H1 (cell line): ENCODE data around the gene SIM2. TPM values are rescaled to one million over a fixed set of nuclear protein-coding genes. Genes with fewer than 3 reads are reported as not detected.

Source experiments
- CBX8 ChIP-seq: fragments of 300-800, 300-1000 bp; sonication (generic); IDR thresholded peaks from 2 replicates; pipeline ENCODE4 v1.7.1; 2016; ENCODE audit warnings: low read depth, low read length, borderline replicate concordance
- CTBP2 ChIP-seq: IDR thresholded peaks from 2 replicates; pipeline ENCODE4 v1.7.0; 2011; ENCODE audit warnings: borderline replicate concordance, mild to moderate bottlenecking, moderate library complexity, mixed read lengths, low read length; ENCODE audit not compliant: insufficient read depth, insufficient read length
- EGR1 ChIP-seq: IDR thresholded peaks from 2 replicates; pipeline ENCODE4 v1.6.1; 2011; ENCODE audit warnings: low read depth, low read length, borderline replicate concordance
- HDAC2 ChIP-seq, 2 experiments: fragments of 300-600 bp in 1 of 2; sonication (generic) in 1 of 2; IDR thresholded peaks; 2 replicates each; pipeline ENCODE4 v1.6.1; 2011 to 2012; ENCODE audit warnings: low read depth in 2 of 2, low read length in 2 of 2, mild to moderate bottlenecking in 2 of 2, moderate library complexity in 2 of 2, borderline replicate concordance in 1 of 2, inconsistent platforms in 1 of 2
- HDAC6 ChIP-seq: IDR thresholded peaks from one replicate; pipeline ENCODE4 v1.7.1; 2012; ENCODE audit warnings: low read depth, mild to moderate bottlenecking, inconsistent platforms, low read length, moderate library complexity
- KDM4A ChIP-seq: IDR thresholded peaks from one replicate; pipeline ENCODE4 v1.7.1; 2012; ENCODE audit warnings: low read depth, mild to moderate bottlenecking, moderate library complexity, low read length, inconsistent platforms; ENCODE audit not compliant: severe bottlenecking
- MAFK ChIP-seq: IDR thresholded peaks from 2 replicates; pipeline ENCODE4 v1.6.1; 2012; ENCODE audit warnings: low read depth, mild to moderate bottlenecking, improper control_type of control experiment, low read length
- polyA plus RNA-seq, 7 experiments: library from polyadenylated mRNA; depleted of rRNA in 3 of 7; stranded (reverse) in 5 of 7; unstranded in 2 of 7; fragments of >200 nt in 5 of 7; fragments of 200-250 nt in 2 of 7; gene quantifications; 1 replicate in 5 of 7; 2 replicates in 1 of 7; 4 replicates in 1 of 7; pipeline versions ENCODE4 v1.2.1 to v1.2.3, GENCODE V29; 2011 to 2013; ENCODE audit warnings: missing spikeins in 2 of 7, mixed read lengths in 2 of 7
- total RNA-seq: library from RNA; stranded (reverse); fragmentation: NEBNext Ultra II Directional; extraction: Animal tissue kit (Norgen Biotek cat#: 25700); gene quantifications from 2 replicates; pipeline ENCODE4 v1.2.1, GENCODE V29; 2021

Gene SIM2
- total and polyA plus RNA-seq, 2 of the 8 experiments (the other 6 are each of a cell fraction or from before 2014, with no cell fraction given) = 0.05 to 0.26 TPM

DNA sequence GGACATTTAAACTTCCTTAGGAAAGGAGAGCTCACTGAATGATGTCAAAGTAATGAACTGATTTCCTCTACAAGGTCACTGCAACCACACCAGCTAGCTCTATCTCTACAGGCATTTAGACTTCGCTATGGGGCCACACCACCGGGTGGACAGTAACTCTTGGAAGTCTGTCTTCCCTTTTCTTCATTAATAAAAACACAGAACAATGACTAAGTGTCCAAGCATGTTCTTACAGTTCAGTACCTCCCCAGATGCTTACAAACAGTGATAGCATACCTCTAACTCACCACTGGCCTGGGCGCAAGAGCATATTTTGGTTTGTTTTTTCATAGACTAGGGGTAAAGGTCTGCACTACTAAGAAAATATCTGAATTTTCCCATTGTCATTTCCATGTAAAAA lies 54.6 kb downstream of the SIM2 start (continued):
- TF ChIP-seq KDM4A (no peak), MAFK (no peak), CBX8 (no peak), EGR1 (no peak), HDAC2 (IDR thresholded peaks at IDR 0.05; ENCODE audit: borderline replicate concordance in 1 of 2, low read depth in 2 of 2, low read length in 2 of 2) (no peak), HDAC6 (no peak), CTBP2 (no peak)
